GM18498 (cell line): ENCODE measurements around the gene RABGAP1L.
"Not testable (repeated sequence)": the region's sequence is repeated elsewhere in the genome, so short reads cannot be mapped to it uniquely, and the experiment has no call there.

Experiments
- ATAC-seq: cut with Tn5 transposase; IDR thresholded peaks from one replicate; pipeline ENCODE4 v1.9.1; 2021; ENCODE audit warnings: mild to moderate bottlenecking, moderate library complexity; ENCODE audit not compliant: unreplicated experiment

The RABGAP1L gene

DNA sequence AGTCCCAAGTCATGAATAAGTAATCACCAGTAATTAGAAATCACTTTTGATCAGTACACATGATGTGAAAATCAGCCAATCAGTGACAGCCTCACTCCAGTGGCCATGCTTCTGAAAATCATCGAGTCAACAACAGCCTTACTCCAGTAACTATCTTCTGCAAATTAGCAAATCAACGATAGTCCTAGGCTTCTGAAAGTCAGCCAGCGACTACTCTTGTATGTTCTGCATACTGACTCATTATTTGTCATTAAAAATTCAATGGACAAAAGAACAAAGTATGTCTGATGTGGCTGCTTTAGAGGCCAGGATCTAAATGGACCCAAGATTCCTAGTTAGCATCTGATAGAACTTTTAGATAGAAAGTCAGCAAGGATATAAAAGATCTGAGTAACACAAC, 391.0 kb downstream of the RABGAP1L start:
- ATAC-seq = no peak

DNA sequence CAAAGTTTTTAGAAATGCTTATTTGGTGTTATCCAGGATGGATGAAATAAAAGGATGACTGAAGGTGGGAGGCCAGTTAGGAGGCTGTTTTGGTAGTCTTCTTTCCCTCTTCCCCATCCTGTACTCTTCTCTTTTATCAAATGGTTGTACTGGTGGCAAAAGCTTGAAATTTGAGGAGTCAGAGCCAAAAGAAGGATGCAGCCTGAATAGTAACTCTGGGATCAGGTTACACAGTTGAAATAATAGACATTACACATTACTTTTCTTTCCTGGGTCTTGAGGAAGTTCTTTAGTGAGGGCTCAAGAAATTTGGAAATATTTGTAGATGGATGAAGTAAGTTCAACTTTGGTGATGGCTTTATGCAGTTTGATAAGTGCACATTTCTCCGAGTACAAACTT, 397.1 kb downstream of the RABGAP1L start:
- ATAC-seq = no peak

DNA sequence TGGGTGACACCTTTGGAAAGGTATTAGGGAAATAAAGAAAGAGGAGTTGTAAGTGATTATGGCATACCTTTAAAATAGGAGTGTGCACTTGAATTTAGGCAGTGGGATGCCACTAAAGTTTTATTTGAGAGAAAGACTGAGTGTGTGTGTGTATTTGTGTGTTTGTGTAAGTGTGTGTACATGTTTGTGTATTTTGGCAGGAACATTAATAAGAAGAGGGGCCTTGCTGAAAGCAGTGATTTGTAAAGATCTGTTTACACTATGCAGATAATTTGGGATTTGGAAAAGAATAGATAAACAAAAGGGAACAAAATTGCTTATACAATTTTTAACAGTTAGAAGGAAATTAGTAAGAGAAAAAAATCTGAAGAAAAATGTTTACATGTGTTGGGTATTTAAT, 409.2 kb downstream of the RABGAP1L start:
- no peak for ATAC-seq

DNA sequence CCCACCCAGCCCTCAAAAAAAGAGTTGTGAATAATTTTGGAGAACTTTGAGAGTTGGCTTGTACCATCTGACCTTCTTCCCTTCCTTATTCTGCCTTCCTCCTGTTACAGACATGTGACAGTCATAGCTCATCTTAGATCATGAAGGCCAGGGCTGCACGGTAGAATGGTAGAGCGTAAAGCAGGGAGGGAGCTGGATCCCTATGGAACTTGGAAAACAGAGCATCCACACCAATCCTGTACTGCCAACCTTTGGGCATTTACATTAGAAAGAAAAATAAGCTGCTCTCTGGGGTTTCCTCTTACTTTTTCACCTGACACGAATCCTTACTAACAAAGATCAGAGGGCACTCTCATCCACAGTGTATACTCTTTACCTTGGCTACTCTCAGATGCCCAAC, 409.9 kb downstream of the RABGAP1L start:
- ATAC-seq = no peak

DNA sequence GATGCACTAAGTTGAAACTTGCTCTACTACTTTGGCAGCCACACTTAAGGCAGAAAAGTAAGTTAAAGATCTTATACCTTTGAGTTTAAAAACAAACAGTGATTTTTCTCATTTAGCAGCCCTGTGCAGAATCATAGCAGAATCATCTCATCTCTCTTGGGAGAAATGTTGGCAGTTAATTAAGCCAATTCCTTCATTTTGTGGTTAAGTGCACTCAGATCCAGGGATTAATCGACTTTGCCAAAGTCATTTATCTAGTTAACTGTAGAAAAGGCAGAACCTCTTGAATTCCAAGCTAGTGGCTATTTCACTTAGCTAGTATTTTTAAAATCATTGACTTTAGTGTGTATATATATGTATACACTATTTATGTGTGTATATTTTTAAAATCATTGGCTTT, 413.5 kb downstream of the RABGAP1L start:
- no peak for ATAC-seq

DNA sequence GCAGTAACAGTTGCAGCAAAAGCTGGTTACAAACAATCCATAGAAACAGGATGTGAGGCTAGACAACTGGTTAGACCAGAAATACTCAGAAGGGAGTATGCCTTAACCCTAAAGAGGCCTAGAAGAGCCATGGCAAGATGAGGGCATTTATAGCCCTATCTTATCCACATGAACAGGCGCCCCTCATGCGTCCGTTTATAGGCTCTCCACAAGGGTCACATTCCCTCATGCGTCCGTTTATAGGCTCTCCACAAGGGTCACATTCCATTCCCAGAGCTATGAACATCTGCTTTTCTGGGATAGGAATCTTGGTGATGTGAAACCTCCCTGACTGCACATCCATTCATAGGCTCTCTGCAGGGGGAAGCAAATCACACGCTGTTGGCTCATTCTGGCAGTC, 416.8 kb downstream of the RABGAP1L start:
- not testable (repeated sequence) for ATAC-seq

DNA sequence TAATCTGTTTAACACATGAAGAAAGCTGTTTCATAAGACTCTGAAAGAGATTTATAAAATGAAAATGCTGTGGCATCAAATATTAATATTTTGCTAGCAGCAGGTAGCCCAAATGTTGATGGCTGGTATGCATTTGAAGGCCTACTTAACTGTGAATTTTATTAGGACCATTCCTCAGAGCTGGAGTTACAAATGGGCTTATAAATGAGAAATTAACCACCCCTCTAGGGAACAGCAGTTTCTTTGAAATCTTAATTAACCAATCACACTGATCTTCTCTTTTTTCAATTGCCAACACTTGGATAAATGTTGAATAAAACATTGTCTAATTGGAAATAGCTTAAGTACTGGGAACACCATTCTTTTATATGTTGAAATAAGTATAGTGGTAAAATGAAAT, 418.4 kb downstream of the RABGAP1L start:
- ATAC-seq = no peak

DNA sequence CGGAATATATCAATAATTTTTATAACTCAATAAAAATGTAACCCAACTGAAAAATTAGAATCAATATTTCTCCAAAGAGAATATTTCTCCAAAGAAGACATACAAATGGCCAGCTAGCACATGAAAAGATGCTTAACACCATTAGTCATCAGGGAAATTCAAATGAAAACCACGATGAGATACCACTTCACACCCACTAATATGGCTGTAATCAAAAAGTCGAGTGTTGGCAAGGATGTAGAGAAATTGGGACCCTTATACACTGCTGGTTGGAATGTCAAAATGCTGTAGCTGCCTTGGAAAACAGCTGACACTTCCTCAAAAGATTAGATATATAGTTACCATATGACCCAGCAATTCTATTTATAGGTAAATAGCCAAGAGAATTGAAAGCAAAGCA, 421.5 kb downstream of the RABGAP1L start:
- no peak for ATAC-seq

DNA sequence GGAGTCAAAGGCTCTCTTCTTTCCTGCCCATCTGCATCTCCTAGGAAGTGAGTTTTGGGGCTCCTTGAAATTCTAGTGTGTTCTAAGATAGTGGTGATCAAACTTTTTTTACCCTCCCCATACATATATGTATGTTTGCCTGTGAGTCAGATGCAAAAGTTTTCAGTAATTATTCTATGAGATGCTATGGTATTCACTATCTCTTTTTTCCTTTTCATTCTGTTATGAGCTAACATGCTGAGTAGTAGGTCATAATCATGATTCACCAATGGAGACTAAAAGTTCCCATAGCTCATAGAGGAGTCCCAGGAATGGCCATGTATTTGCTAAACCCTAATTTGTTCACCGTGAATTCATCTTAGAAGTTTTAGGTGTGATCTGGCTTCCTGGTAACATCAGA, 424.0 kb downstream of the RABGAP1L start:
- ATAC-seq = no peak

DNA sequence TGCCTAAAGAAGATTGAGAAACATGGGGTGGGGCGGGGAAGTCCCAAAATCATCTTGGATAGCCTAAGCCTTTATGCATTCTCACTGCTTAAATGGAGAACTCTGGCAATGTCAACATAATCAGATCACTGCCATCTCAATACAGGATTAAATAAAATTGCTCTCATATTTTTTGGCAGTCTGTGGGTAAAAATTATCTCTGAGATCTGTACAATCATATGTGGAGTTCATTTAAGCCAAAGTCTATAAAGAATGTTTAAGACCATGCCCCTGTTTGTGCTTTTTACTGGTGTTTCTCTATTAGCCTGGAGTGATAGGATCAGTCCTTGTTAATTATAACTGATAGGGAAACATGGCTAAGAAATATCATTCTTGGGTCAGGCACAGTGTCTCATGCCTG, 424.8 kb downstream of the RABGAP1L start:
- no peak for ATAC-seq

DNA sequence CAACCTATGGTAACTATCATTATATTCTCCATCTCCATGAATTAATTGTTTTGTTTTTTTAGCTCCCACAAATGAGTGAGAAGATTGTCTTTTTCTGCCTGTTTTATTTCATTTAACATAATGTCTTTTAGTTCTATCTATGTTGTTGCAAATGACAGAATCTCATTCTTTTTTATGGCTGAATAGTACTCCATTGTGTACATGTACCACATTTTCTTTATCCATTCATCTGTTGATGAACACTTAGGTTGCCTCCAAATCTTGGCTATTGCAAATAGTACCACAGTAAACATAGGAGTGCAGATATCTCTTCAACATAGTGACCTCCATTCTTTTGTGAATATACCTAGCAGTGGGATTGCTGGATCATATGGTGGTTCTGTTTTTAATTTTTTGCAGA, 429.3 kb downstream of the RABGAP1L start:
- not testable (repeated sequence) for ATAC-seq

DNA sequence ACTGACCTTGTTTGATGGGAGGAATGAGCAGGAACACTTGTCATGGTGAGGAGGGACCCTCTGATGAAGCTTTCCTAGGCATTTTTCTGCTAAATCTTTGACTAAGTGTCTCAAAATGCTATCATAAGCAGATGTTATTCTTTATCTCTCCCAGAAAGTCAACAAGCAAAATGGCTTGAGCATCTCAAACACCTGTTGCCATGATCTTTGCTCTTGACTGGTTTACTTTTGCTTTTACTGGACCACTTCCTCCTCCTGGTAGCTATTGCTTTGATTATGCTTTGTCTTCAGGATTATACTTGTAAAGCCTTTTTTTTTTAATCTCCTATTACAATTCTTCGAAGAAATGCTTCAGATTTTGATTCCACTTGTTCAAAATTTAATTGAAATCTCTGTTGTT, 445.9 kb downstream of the RABGAP1L start:
- no peak for ATAC-seq

DNA sequence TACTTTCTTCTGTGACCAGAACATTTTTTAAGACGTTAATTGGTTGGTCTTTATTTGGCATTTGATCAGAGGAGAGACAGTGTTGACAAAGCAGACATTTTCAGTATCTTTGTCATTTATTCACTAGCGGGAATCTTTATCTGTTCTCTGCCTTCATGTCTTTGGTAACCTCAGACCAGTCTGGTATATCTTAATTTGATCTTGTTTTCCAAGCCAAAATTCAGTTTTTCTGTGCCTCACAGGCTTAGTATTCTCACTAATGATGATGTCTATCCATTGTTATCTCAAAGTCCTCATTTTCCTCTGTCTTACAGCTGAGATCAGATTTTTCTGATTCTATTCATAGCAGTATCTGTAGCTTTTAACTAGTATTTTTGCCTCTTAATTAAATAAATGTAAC, 447.2 kb downstream of the RABGAP1L start:
- no peak for ATAC-seq

DNA sequence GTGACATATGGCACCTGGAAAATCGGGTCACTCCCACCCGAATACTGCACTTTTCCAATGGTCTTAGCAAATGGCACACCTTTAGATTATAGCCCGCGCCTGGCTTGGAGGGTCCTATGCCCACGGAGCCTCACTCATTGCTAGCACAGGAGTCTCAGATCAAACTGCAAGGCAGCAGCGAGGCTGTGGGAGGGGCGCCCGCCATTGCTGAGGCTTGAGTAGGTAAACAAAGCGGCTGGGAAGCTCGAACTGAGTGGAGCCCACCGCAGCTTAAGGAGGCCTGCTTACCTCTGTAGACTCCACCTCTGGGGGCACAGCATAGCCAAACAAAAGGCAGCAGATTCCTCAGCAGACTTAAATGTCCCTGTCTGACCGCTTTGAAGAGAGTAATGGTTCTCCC, 458.6 kb downstream of the RABGAP1L start:
- not testable (repeated sequence) for ATAC-seq

DNA sequence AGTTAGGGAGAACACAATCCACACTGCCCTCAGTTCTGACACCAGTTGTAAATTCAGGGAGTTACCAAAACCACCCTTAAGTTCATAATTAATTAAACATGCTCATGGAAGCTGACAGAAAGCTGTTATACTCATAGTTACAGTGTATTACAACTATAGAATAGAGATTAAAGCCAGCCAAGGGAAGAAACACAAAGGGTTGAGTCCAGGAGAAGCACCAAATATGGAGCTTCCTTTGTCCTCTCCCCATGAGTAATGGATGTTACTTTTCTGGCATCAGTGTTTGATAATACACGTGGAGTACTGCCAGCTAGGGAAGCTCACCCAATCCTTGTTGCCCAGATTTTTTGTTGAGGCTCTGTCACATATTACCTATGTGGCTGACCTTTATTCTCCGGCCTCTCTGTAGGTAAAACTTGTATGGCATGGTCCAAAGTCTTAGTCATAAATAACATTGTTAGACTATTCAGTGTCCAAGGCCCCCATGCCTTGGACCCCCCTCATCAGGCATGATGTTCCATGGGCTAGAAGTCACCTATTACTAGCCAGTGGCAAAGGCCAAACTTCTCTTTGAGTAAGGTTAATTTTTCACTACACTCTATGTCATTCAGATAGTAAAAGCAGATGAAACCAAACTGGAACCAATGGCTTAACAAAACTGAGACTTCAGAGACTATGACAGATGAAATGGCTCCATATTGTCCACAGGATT, 464.2 kb downstream of the RABGAP1L start:
- no peak for ATAC-seq

DNA sequence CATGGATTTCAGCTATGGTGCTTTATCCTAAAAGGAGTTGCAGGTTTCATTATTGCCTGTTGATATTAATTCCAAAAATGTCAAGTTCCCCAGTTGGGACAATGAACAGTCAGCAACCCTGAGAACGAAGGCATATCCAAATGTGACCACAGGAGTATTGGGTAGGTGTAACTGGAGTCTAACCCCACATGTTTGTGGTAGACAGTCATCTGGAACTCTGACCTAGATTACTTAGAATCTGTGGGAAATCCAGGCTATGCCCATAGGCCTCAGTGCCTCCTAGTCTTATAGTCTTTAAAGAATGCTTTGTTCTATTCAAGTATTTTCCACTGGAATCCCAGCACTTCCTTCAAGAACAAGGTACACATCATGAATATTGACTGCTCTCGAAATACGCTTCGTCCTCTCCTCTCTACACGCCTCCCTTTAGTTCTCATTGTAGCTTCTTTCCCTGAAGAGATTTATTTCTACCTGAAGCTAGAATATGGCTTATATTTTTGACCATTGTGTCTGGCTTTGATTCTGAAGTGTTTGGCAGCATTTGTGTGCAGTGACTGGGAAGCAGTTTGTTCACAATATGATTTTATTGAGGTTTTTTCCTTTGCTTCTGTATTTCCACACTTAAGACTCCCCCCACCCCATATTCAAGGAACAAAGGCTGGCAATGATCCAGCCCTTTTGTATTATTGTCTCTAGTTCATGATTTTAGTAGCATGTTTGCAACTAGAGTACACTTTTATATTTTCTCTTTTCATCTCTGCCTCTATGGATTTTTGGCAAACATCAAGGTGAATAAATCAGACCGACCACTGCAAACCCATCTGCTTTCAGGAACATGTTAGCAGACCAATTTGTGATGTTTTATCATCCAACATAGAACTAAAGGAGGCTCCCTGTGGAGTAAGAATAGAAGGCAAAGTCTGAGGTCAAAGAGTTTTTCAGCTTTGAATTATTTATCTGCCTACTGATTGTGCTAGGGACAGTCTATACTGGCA, 467.0 kb downstream of the RABGAP1L start:
- no peak for ATAC-seq

DNA sequence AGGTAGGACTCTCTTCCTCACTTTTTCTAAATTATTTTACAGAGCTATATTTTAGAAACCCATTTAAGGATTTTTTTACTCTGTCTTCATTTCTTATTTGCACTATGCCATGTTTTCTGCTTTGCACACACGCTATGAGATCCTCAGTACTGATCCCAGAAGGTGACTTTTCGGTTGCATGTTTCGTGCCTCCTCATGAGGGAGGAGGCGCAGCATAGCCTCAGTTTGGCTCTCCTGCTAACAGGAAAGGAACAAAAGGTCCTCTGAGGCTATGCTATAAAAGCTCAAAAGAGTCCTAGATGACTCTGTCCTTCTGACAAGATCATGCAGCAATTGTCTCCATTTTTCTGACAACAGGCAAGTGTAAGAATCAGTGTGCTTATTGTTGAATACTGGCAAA, 478.2 kb downstream of the RABGAP1L start:
- no peak for ATAC-seq

DNA sequence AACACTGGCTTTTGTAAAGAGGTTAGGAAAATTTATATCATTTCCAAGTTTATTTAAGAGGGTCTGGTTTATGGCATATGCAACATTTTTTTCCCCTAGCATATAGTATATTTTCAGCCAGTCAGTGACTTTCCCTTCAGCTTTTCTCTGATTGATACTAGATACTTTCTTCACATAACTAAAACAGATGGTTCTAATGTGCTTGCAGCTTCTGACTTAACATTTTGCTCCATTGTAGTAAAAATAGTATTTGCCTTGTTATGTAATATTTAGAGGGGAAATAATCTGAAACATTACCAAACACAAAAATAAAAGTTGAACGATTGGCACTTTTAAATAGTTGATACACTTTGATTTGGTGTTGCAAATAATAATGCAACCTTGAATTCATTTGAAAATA, 480.1 kb downstream of the RABGAP1L start:
- no peak for ATAC-seq

DNA sequence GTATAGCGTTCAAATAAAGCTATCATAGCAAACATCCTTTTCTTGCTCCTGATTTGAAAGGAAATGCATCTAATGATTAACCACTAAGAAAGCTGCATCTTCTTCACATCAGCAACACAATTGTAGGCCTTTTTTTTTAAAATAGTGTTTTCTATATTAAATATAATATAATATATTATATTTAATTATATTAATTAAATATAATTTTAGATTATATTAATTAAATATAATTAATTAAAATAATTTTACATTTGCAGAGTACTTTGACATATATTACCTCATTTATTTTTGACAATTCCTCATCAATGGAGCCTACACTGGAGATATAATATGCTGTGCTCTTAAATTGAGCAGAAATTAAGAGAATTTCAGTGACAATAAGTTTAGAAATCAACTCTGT, 481.5 kb downstream of the RABGAP1L start:
- ATAC-seq = no peak

DNA sequence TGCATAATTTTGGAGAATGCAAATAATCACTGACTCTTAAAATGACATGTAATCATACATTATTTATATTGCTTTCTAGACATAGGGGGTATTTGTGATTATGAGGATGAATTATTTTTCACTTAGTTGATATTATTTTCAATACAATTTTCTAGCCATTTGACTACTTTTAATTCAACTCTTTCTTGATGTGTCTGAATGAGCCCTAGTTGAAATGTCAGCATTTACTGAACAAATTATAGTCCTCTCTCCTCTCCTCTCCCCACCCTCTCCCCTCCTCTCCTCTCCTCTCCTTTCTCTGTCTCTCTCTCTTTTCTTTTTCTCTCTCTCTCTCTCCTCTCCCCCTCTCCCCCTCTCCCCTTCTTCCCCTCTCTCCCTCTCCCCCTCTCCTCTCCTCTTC, 483.1 kb downstream of the RABGAP1L start:
- no peak for ATAC-seq

DNA sequence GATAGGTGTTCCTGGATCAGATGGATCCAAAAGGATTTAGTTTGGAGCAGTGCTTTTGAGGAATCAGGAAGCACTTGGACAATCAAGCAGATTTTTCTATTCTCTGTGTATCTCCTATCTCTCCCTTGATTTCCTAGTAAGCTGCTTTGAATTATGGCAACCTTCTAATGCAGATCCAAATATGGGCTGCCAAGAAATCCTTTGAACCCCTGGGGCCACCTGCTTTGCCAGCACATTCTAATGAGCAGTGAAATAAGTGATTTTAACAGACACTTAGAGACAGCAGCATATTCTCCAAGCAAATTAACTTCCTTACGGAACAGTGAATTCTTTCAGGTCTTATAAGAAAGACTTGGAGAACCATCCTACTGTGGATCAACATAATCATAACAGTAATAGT, 483.9 kb downstream of the RABGAP1L start:
- ATAC-seq = no peak

DNA sequence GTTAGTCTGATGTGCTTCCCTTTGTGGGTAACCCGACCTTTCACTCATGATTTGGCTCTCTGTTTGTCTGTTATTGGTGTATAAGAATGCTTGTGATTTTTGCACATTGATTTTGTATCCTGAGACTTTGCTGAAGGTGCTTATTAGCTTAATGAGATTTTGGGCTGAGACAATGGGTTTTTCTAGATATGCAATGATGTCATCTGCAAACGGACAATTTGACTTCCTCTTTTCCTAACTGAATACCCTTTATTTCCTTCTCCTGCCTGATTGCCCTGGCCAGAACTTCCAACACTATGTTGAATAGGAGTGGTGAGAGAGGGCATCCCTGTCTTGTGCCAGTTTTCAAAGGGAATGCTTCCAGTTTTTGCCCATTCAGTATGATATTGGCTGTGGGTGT, 490.3 kb downstream of the RABGAP1L start:
- ATAC-seq = not testable (repeated sequence)
